ENCODE measurements around the gene UCK2.

DNA sequence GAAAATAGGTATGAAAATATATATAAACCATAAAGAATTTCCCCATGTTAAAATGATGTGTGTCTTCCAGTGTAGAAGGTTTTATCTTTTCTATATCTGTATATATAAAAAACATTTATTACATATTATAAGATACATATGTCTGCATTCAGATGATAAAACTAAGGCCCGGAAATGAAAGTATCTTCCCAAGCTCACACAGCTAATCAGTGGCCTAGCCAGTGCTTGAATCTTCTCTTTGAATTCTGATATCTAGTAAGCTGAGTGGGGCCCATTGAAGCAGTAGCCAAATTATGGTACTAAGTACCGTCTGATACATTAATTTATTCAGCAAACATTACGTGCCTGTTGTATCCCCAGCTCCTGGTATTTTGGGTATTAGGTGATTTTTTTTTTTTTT, 28.6 kb downstream of the UCK2 start:
- TF ChIP-seq SRF (IDR thresholded peaks at IDR 0.05; ENCODE audit: low read depth in 2 of 2, low read length in 2 of 2) (no peak), CBFB (IDR thresholded peaks at IDR 0.05; ENCODE audit: low read depth) (no peak)
- TF ChIP-seq, protein P1, sequence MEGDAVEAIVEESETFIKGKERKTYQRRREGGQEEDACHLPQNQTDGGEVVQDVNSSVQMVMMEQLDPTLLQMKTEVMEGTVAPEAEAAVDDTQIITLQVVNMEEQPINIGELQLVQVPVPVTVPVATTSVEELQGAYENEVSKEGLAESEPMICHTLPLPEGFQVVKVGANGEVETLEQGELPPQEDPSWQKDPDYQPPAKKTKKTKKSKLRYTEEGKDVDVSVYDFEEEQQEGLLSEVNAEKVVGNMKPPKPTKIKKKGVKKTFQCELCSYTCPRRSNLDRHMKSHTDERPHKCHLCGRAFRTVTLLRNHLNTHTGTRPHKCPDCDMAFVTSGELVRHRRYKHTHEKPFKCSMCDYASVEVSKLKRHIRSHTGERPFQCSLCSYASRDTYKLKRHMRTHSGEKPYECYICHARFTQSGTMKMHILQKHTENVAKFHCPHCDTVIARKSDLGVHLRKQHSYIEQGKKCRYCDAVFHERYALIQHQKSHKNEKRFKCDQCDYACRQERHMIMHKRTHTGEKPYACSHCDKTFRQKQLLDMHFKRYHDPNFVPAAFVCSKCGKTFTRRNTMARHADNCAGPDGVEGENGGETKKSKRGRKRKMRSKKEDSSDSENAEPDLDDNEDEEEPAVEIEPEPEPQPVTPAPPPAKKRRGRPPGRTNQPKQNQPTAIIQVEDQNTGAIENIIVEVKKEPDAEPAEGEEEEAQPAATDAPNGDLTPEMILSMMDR (IDR thresholded peaks at IDR 0.05 in 2 of 3, conservative IDR thresholded peaks at IDR 0.05 in 1 of 3; ENCODE audit: control insufficient read depth in 2 of 3, extremely low read depth in 1 of 3, insufficient read depth in 1 of 3, low read depth in 3 of 3, low read length in 3 of 3), result no peak
- TF ChIP-seq, protein P2, sequence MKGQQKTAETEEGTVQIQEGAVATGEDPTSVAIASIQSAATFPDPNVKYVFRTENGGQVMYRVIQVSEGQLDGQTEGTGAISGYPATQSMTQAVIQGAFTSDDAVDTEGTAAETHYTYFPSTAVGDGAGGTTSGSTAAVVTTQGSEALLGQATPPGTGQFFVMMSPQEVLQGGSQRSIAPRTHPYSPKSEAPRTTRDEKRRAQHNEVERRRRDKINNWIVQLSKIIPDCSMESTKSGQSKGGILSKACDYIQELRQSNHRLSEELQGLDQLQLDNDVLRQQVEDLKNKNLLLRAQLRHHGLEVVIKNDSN (IDR thresholded peaks at IDR 0.05; ENCODE audit: borderline replicate concordance, extremely low read length, insufficient read depth, low read depth, low read length), result no peak
